ENCODE data around the gene IL25.
"Not testable (repeated sequence)": the region's sequence is repeated elsewhere in the genome, so short reads cannot be mapped to it uniquely, and the experiment has no call there.

IL25 gene

DNA sequence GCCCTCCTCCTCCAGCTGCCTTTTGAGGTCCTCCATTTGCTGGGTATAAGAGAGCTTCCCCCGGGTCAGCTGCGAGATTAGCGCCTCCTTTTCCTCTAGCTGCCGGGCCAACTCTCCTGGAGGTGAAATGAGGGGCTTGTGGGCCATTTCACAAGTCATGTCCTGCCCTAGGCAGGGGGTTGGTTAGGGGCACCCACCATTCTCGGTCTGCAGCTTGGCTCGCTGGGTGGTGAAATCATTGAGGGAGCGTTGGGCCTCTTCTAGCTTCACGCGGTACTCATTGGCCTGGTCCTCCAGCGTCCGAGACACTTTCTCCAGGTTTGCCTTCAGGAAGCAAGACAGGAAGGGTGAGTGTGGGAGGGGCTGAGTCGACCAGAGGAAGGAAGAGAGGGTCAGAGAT, 16.8 kb downstream of the IL25 start:
- peaks cover 0 to 34% (median 0%) of the 10 kb centered on the region in 3 experiments for H3K27me3 ChIP-seq (ENCODE audit: control insufficient read depth in 3 of 3, insufficient read depth in 3 of 3, low read depth in 1 of 3, low read length in 3 of 3)
- no peaks in the 10 kb centered on the region for H3K9me3 ChIP-seq (replicated peaks in 1 of 2; ENCODE audit: control insufficient read depth in 2 of 2, insufficient read depth in 1 of 2, low read depth in 1 of 2, low read length in 2 of 2)
- peak overlapping the region; percentile 85 for H3K14ac ChIP-seq (ENCODE audit: low read length)
- no peak overlapping the region for H3K4me2 ChIP-seq (ENCODE audit: insufficient read depth, low read length, poor library complexity, severe bottlenecking)
- no peak overlapping the region for H2AK5ac ChIP-seq (ENCODE audit: low read depth, low read length)
- no peak overlapping the region for H3K23ac ChIP-seq (ENCODE audit: low read depth, low read length, poor library complexity)
- no peak overlapping the region for H2BK5ac ChIP-seq (ENCODE audit: low read length)
- H2AFZ ChIP-seq (ENCODE audit: low read length), result no peak overlapping the region
- H3K79me1 ChIP-seq (ENCODE audit: low read depth, low read length), result no peaks in the 10 kb centered on the region
- no peak overlapping the region for H2BK120ac ChIP-seq (ENCODE audit: low read depth, low read length)
- no peak overlapping the region for H3K4ac ChIP-seq (ENCODE audit: low read length)
- H2BK15ac ChIP-seq (ENCODE audit: low read length), result no peak overlapping the region
- no peak overlapping the region for H4K91ac ChIP-seq (ENCODE audit: low read depth, low read length, poor library complexity)
- no peak for DNase-seq (ENCODE audit: low spot score)
- no peaks in the 10 kb centered on the region for H3K36me3 ChIP-seq (replicated peaks in 1 of 2; ENCODE audit: control insufficient read depth in 2 of 2, insufficient read depth in 2 of 2, low read length in 2 of 2)
- H3K4me3 ChIP-seq (ENCODE audit: low read length in 2 of 2), result no peak overlapping the region
- H3K27ac ChIP-seq (replicated peaks; ENCODE audit: low read length), result no peak overlapping the region
- H3K9ac ChIP-seq (ENCODE audit: low read depth, low read length, poor library complexity), result no peak overlapping the region
- WGBS, 2 donors (ENCODE audit: extremely low coverage in 2 of 2, insufficient read length in 2 of 2, insufficient replicate concordance in 1 of 2), result no CpG with 5 or more reads among the region's 12 CpGs
- H4K8ac ChIP-seq (ENCODE audit: low read depth, low read length), result no peak overlapping the region
- no peaks in the 10 kb centered on the region for H3K4me1 ChIP-seq (ENCODE audit: control insufficient read depth in 2 of 2, insufficient read depth in 1 of 2, low read depth in 1 of 2, low read length in 2 of 2)
- H2BK12ac ChIP-seq (ENCODE audit: low read length), result no peak overlapping the region
- no peak overlapping the region for H3K18ac ChIP-seq (ENCODE audit: low read length)

DNA sequence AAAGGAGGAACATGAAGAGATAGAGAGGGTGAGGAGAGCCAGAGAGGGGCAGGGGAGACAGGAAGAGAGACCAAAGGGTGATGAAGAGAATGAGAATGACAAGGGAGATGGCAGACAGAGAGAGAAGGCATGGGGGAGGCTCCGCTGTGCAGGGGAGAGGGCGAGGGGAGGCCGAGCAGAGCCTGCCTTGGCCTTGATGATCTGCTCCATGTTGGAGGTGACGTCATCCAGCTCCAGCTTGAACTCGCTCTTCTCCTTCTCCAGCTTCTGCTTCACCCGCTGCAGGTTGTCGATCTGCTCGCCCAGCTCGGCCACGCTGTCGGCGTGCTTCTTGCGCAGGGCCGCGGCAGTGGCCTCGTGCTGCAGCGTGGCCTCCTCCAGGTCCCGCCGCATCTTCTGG, 17.3 kb downstream of the IL25 start:
- H3K4me3 ChIP-seq (ENCODE audit: low read length in 2 of 2); H3K4ac ChIP-seq (ENCODE audit: low read length); H4K91ac ChIP-seq (ENCODE audit: low read depth, low read length, poor library complexity); DNase-seq (ENCODE audit: low spot score); H3K36me3 ChIP-seq (replicated peaks in 1 of 2; ENCODE audit: control insufficient read depth in 2 of 2, insufficient read depth in 2 of 2, low read length in 2 of 2); H3K27ac ChIP-seq (replicated peaks; ENCODE audit: low read length); H2AK5ac ChIP-seq (ENCODE audit: low read depth, low read length); H3K79me1 ChIP-seq (ENCODE audit: low read depth, low read length); H2BK12ac ChIP-seq (ENCODE audit: low read length); H3K23ac ChIP-seq (ENCODE audit: low read depth, low read length, poor library complexity); H2BK15ac ChIP-seq (ENCODE audit: low read length); H3K9ac ChIP-seq (ENCODE audit: low read depth, low read length, poor library complexity); H3K9me3 ChIP-seq (replicated peaks in 1 of 2; ENCODE audit: control insufficient read depth in 2 of 2, insufficient read depth in 1 of 2, low read depth in 1 of 2, low read length in 2 of 2); H3K14ac ChIP-seq (ENCODE audit: low read length); H2BK5ac ChIP-seq (ENCODE audit: low read length); H3K4me2 ChIP-seq (ENCODE audit: insufficient read depth, low read length, poor library complexity, severe bottlenecking); H2AFZ ChIP-seq (ENCODE audit: low read length); H2BK120ac ChIP-seq (ENCODE audit: low read depth, low read length); H4K8ac ChIP-seq (ENCODE audit: low read depth, low read length); H3K4me1 ChIP-seq (ENCODE audit: control insufficient read depth in 2 of 2, insufficient read depth in 1 of 2, low read depth in 1 of 2, low read length in 2 of 2); H3K18ac ChIP-seq (ENCODE audit: low read length): not testable (repeated sequence)
- no CpG with 5 or more reads among the region's 19 CpGs for WGBS, 2 donors (ENCODE audit: extremely low coverage in 2 of 2, insufficient read length in 2 of 2, insufficient replicate concordance in 1 of 2)
- H3K27me3 ChIP-seq (ENCODE audit: control insufficient read depth in 3 of 3, insufficient read depth in 3 of 3, low read depth in 1 of 3, low read length in 3 of 3), result peaks cover 0 to 29% (median 0%) of the 10 kb centered on the region in 3 experiments

GRCh38 chr14:23392613-23393012, 20.0 kb downstream of the IL25 start:
- Histone ChIP-seq H3K9me3 (replicated peaks in 1 of 2; ENCODE audit: control insufficient read depth in 2 of 2, insufficient read depth in 1 of 2, low read depth in 1 of 2, low read length in 2 of 2) (no peaks in the 10 kb centered on the region), H3K9ac (ENCODE audit: low read depth, low read length, poor library complexity) (no peak overlapping the region), H3K4me1 (ENCODE audit: control insufficient read depth in 2 of 2, insufficient read depth in 1 of 2, low read depth in 1 of 2, low read length in 2 of 2) (no peaks in the 10 kb centered on the region), H3K14ac (ENCODE audit: low read length) (no peak overlapping the region), H3K4me3 (ENCODE audit: low read length in 2 of 2) (no peak overlapping the region), H4K91ac (ENCODE audit: low read depth, low read length, poor library complexity) (no peak overlapping the region), H3K36me3 (replicated peaks in 1 of 2; ENCODE audit: control insufficient read depth in 2 of 2, insufficient read depth in 2 of 2, low read length in 2 of 2) (no peaks in the 10 kb centered on the region), H2AK5ac (ENCODE audit: low read depth, low read length) (no peak overlapping the region), H3K23ac (ENCODE audit: low read depth, low read length, poor library complexity) (no peak overlapping the region), H3K4ac (ENCODE audit: low read length) (no peak overlapping the region), H3K27ac (replicated peaks; ENCODE audit: low read length) (no peak overlapping the region), H3K18ac (ENCODE audit: low read length) (no peak overlapping the region), H3K79me1 (ENCODE audit: low read depth, low read length) (no peaks in the 10 kb centered on the region), H2BK12ac (ENCODE audit: low read length) (no peak overlapping the region), H4K8ac (ENCODE audit: low read depth, low read length) (no peak overlapping the region), H3K4me2 (ENCODE audit: insufficient read depth, low read length, poor library complexity, severe bottlenecking) (no peak overlapping the region), H2BK5ac (ENCODE audit: low read length) (no peak overlapping the region), H2BK15ac (ENCODE audit: low read length) (no peak overlapping the region), H2BK120ac (ENCODE audit: low read depth, low read length) (no peak overlapping the region), H2AFZ (ENCODE audit: low read length) (no peak overlapping the region), H3K27me3 (ENCODE audit: control insufficient read depth in 3 of 3, insufficient read depth in 3 of 3, low read depth in 1 of 3, low read length in 3 of 3) (peaks cover 0 to 25% (median 0%) of the 10 kb centered on the region in 3 experiments)
- no peak for DNase-seq (ENCODE audit: low spot score)
- WGBS, 2 donors (ENCODE audit: extremely low coverage in 2 of 2, insufficient read length in 2 of 2, insufficient replicate concordance in 1 of 2), result no CpG with 5 or more reads among the region's 7 CpGs

DNA sequence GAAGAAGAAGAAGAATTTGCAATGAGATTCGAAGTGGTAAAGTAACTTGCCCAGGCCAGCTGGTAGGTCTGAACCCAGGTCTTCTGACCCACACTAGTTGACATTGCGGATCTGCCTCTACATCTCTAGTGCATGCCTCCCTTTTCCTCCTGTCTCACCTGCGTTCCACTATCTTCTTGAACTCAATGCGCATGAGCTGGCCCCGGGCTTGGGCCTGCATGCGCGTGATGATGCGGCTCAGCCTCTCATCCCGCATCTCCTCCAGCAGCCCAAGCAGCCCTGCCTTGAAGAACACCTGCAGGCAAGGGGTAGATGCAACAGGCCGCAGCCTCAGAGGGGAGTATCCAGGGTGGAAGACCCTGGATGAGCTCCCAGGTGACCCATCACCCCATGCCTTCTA, 23.5 kb downstream of the IL25 start:
- Histone ChIP-seq H2BK120ac (ENCODE audit: low read depth, low read length) (no peak overlapping the region), H3K18ac (ENCODE audit: low read length) (no peak overlapping the region), H3K9ac (ENCODE audit: low read depth, low read length, poor library complexity) (peak overlapping the region; percentile 26)

More for the DNA sequence above, 23.5 kb downstream of the IL25 start:
- Histone ChIP-seq H2AFZ (ENCODE audit: low read length) (no peak overlapping the region), H4K8ac (ENCODE audit: low read depth, low read length) (no peak overlapping the region), H3K4me2 (ENCODE audit: insufficient read depth, low read length, poor library complexity, severe bottlenecking) (no peak overlapping the region), H4K91ac (ENCODE audit: low read depth, low read length, poor library complexity) (no peak overlapping the region), H3K4ac (ENCODE audit: low read length) (no peak overlapping the region), H3K4me3 (ENCODE audit: low read length in 2 of 2) (no peak overlapping the region), H3K23ac (ENCODE audit: low read depth, low read length, poor library complexity) (no peak overlapping the region), H2AK5ac (ENCODE audit: low read depth, low read length) (no peak overlapping the region), H3K27ac (replicated peaks; ENCODE audit: low read length) (no peak overlapping the region), H3K4me1 (ENCODE audit: control insufficient read depth in 2 of 2, insufficient read depth in 1 of 2, low read depth in 1 of 2, low read length in 2 of 2) (peaks cover 0 to 3% of the 10 kb centered on the region in 2 donors), H3K27me3 (ENCODE audit: control insufficient read depth in 3 of 3, insufficient read depth in 3 of 3, low read depth in 1 of 3, low read length in 3 of 3) (peaks cover 0 to 24% (median 0%) of the 10 kb centered on the region in 3 experiments), H2BK15ac (ENCODE audit: low read length) (no peak overlapping the region), H2BK12ac (ENCODE audit: low read length) (no peak overlapping the region), H2BK5ac (ENCODE audit: low read length) (no peak overlapping the region), H3K79me1 (ENCODE audit: low read depth, low read length) (no peaks in the 10 kb centered on the region), H3K9me3 (replicated peaks in 1 of 2; ENCODE audit: control insufficient read depth in 2 of 2, insufficient read depth in 1 of 2, low read depth in 1 of 2, low read length in 2 of 2) (no peaks in the 10 kb centered on the region), H3K36me3 (replicated peaks in 1 of 2; ENCODE audit: control insufficient read depth in 2 of 2, insufficient read depth in 2 of 2, low read length in 2 of 2) (no peaks in the 10 kb centered on the region), H3K14ac (ENCODE audit: low read length) (no peak overlapping the region)
- WGBS, 2 donors (ENCODE audit: extremely low coverage in 2 of 2, insufficient read length in 2 of 2, insufficient replicate concordance in 1 of 2), result no CpG with 5 or more reads among the region's 10 CpGs
- no peak for DNase-seq (ENCODE audit: low spot score)
